Stimulated activated CD4-positive, alpha-beta T cell treated with anti-CD3 and anti-CD28 coated beads, Interleukin-1b, Interleukin-23, amount 100 ng/mL, for 4 hours (primary cell): ENCODE measurements around the gene RPL36.
"Not testable (repeated sequence)": the region's sequence is repeated elsewhere in the genome, so short reads cannot be mapped to it uniquely, and the experiment has no call there.

ENCODE experiments used
- DNase-seq, 2 donors: peaks; one replicate each; pipeline ENCODE4 v3.0.0-alpha.2; 2020; ENCODE audit warnings: low read depth in 2 of 2

Gene RPL36

DNA sequence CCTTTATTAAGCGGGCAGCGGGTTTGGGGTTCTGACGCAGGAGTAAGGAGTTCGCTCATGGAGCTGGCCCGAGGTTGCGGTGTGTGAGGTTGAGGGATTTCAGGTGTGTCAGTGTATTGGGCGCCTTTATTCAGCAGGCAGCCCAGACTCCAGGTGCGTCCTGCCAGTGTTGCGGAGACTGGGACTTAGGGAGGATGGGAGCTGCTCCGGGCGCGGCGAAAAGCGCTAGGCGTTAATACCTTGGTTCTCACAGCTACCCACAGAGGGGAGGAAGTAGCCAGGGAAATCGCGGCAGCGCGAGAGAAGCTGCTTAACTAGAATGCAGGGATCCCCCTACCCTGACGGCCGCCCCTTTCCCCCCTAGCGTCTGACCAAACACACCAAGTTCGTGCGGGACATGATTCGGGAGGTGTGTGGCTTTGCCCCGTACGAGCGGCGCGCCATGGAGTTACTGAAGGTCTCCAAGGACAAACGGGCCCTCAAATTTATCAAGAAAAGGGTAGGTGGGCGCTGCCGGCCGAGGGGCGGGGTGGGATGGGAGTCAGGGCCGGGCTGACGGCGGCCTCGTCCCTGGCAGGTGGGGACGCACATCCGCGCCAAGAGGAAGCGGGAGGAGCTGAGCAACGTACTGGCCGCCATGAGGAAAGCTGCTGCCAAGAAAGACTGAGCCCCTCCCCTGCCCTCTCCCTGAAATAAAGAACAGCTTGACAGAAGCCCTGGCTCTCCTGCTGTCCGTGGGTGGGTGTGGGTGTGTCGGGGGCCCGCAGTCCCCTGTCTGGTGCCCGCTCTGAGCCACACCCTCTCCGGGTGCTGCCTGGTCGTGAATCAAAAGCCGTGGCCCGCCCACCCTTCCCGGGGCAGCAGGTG is 1.1 kb downstream of the RPL36 start:
- DNase-seq = peak; percentile 58 to 63

GRCh38 chr19:5691822-5692722 is 2.0 kb downstream of the RPL36 start:
- no peak for DNase-seq

- no peak for DNase-seq
Measured at GRCh38 chr19:5692723-5693194, 2.7 kb downstream of the RPL36 start.

GRCh38 chr19:5693195-5694166 is 3.4 kb downstream of the RPL36 start:
- DNase-seq = no peak

DNA sequence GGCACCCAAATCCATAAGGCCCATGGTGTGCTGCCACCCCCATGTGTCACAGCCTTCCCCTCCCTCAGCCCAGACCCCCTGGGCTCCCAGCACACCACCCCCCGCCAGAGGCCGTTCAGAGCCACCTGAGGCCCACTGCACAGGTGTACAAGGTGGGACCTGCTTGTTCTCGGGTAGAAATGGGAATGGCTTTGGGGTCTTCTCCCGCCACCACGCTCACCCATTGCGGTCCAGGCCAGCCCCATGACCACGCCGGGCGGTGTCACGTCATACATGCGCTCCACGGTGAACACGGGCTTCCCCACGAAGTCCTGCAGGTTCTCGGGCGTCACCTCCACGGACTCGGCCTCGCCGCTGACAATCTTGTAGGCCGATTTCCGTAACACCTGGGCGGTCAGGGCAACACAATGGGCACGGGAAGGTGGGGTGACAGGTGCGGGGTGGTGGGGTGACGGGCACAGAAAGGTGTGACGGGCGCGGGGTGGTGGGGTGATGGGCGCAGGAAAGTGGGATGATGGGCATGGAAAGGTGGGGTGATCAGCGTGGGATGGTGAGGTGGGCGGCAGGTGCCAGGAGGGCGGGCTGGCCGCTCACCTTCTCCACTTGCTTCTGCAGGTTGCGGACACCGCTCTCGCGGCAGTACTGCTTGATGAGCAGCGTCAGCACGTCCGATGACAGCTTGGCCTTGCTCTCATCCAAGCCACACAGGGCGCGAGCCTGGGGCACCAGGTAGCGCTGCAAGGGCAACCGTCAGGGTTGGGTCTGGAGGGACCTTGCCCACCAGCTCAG is 4.3 kb downstream of the RPL36 start:
- DNase-seq = no peak

- DNase-seq = no peak
Measured at GRCh38 chr19:5694956-5695648, 5.0 kb downstream of the RPL36 start.

DNA sequence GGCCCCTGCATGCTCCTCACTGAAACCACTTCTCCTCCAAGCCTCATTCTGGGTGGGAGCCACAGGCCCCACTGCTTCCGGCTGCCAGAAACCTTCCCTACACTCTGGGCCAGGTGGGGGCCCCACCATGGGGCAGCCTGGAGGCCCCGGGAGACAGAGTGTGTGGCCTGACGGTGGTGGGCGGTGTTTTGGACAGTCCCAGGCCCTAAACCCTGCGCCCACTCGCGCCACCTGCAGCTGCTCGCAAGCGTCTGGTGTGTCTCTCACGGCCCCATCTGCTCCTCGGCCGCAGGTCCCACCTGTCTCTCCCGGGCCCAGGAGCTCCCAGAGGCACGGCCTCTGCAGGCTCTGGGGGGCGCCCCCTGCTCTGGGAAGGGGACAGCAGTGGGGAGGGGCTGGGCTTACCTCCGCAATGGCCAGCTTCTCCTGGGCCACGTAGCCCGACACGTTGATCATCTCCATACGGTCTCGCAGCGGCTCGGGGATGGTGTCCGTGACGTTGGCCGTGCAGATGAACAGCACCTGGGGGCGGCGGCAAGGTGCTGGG is 5.6 kb downstream of the RPL36 start:
- DNase-seq = no peak

GRCh38 chr19:5696196-5697021 is 6.3 kb downstream of the RPL36 start:
- no peak for DNase-seq

DNA sequence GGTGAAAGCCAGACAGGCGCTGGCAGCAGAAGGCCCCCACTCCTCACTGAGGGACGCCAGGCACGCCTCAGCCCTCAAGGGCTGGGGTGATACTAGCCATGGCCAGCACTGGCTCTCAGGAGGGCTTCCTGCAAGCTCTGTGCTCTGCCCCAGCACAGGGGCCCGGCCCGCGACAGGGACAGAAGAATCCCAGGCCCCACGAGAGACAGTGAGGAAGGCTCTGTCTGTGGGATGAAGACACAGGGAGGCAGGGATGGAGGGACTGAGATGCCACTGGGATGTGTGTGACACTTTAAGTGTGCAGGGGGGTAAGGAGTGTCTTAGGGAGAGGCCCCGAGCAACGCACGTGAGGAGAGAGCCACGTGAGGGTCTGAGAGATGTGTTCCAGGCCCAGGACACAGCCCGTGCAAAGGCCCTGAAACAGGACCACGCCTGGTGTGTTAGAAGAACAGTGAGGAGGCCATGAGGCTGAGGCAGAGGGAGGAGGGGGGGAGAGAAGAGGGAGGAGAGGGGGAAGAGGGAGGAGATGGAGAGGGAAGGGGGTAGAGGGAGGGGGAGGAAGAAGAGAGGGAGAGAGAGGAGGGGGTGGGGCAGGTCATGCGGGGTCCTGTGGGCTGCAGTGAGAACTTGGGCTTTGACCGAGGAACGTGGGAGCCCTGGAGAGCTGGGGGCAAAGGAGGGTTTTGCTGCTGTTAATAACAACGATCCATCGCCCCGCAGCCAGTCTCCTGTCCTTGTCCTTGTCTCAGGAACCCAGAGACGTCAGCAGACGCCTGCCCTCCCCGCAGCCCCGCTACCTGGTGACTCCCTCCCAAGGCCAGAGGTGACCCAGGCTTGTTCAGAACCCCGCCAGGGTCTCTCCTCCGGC is 7.2 kb downstream of the RPL36 start:
- DNase-seq = no peak

- no peak for DNase-seq
Measured at GRCh38 chr19:5697890-5698634, 8.0 kb downstream of the RPL36 start.

GRCh38 chr19:5698635-5699422 is 8.7 kb downstream of the RPL36 start:
- no peak for DNase-seq

GRCh38 chr19:5700455-5701092 is 10.5 kb downstream of the RPL36 start:
- no peak for DNase-seq

DNA sequence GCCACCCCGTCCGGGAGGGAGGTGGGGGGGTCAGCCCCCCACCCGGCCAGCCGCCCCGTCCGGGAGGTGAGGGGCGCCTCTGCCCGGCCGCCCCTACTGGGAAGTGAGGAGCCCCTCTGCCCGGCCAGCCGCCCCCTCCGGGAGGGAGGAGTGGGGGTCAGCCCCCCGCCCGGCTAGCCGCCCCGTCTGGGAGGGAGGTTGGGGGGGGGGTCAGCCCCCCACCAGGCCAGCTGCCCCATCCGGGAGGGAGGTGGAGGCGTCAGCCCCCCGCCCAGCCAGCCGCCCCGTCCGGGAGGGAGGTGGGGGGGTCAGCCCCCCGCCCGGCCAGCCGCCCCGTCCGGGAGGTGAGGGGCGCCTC is 11.9 kb downstream of the RPL36 start:
- DNase-seq = not testable (repeated sequence)

- no peak for DNase-seq
Measured at GRCh38 chr19:5703819-5704818, 14.0 kb downstream of the RPL36 start.

GRCh38 chr19:5705552-5705951 is 15.5 kb downstream of the RPL36 start:
- no peak for DNase-seq
